Measurements from ENCODE around the gene WDR76. TPM values are rescaled to one million over a fixed set of nuclear protein-coding genes. Genes with fewer than 3 reads are reported as not detected.
A peak's percentile ranks its signal among the peaks of the same experiment; 100 is the strongest.

The WDR76 gene
- total RNA-seq, 1 donor from 2014 or later = 2.1 TPM

GRCh38 chr15:43896543-43896942 lies 69.7 kb downstream of the WDR76 start:
- no peak for DNase-seq (ENCODE audit: missing footprints)
- ATAC-seq = no peak
- intact Hi-C loops (cut with DNase I) = no loop called here

DNA sequence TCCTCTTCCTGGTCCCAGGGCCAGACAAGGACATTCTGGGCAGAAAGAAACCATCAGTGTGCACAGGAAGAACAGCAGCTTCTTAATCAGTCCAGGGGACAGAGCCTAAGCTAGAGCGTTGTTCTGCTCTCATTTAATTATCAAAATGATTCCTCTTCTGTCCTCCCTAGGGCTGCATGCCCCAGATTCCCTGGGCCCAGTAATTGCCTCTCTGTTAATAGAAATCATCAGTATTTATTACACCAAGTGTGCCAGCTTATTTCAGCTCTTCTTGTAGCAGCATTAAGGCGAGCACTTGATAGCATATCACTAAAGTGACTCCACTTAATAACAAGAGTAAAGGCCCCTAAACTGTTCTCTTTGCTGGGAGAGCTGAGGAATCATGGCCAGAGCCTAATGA lies 72.1 kb downstream of the WDR76 start:
- ATAC-seq (no peak), DNase-seq (ENCODE audit: missing footprints) (no peak)
- intact Hi-C loops (cut with DNase I) = no loop called here

DNA sequence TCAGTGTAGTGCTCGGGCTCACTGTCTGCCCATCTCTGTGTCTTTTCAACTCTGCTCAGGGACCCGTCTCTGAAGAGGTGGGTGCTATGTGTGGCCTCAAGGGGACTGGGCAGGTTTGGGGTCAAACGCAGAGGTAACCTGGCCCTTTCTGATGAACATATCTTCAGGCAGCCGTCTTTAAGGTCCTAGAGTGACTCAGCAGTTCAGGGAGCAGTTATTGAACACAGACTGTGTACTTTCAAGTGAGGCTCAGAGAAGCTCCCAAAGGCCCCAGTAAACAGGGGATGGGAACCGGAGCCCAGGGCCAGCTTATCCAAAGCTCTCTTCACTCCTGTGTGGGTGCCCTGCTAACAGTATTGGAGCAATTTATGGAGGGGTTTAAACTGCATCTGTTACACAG lies 73.1 kb downstream of the WDR76 start:
- ATAC-seq (no peak), DNase-seq (ENCODE audit: missing footprints) (no peak)
- intact Hi-C loops (cut with DNase I) = loop anchor here (5.0 kb wide), 1 partner anchor 317 kb away; no protein-coding TSS in a partner anchor

- ATAC-seq (no peak), DNase-seq (ENCODE audit: missing footprints) (no peak)
- intact Hi-C loops (cut with DNase I) = loop anchor here (5.0 kb wide), 1 partner anchor 316 kb away; no protein-coding TSS in a partner anchor
Measured at GRCh38 chr15:43900996-43901395, 74.2 kb downstream of the WDR76 start.

DNA sequence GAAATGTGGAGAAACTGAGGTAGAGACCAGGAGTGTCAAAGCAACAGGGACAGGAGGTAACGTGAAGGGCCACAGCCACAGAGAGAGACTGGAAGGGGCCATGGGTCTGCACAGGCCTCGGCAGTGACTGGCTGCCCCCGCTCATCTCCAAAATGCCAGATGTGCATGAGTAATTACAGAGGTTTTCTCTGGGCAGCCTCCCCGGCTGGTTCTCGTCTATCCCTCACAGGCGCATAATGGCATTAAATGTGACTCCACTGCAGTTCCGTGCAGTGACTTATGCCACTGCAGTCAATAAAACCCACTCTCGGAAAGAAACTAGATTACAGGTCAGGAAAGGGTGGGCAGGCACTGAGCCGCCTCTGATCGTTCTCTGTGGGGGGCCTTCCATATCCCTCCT lies 74.7 kb downstream of the WDR76 start:
- intact Hi-C loops (cut with DNase I) = loop anchor here (5.0 kb wide), 1 partner anchor 316 kb away; no protein-coding TSS in a partner anchor
- no peak for ATAC-seq
- no peak for DNase-seq (ENCODE audit: missing footprints)

DNA sequence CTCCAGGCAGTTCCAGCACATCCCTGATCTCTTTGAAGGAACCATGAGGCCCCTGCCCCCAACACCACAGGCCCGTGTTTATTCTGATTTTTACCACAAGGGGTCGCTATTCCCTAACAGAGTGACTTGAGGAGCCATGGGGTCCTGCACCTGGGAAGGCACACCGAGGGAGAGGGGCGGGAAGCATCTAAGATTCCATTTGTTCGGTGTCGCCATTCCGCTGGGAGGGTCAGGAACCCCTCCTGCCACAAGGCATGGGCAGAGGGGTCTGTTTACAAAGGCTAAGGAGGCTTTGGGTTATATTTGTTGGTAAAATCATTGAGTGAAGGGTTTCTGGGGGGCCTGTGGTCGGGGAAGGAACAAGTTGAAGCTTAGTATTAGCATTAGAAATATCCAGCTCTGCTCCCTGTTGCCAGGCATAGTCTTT lies 77.1 kb downstream of the WDR76 start:
- DNase-seq (ENCODE audit: missing footprints) (no peak), ATAC-seq (peak; percentile 67)
- intact Hi-C loops (cut with DNase I) = loop anchor here (1.0 to 5.0 kb wide), 2 partner anchors 161 to 313 kb away; no protein-coding TSS in a partner anchor

DNA sequence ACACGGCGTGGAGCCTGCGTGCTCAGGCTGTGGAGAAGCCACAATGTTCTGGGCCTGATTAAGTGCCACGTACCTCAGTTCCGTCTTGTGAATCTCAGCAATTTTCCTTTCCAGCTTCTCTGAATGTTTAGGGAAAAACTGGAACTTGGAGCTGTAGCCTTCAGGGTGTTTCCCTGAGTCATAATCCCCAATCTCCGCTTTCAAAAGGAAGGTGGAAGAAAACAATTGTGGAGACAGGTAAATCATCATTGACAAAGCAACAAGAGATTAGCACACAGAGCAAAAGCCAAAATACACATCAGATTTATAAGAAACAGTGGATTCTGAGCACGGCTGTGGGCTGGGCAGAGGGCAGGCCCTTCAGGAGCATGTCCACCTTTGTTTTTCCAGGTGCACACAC lies 79.0 kb downstream of the WDR76 start:
- ATAC-seq (no peak), DNase-seq (ENCODE audit: missing footprints) (no peak)
- intact Hi-C loops (cut with DNase I) = no loop called here

- DNase-seq (ENCODE audit: missing footprints) (no peak), ATAC-seq (no peak)
- intact Hi-C loops (cut with DNase I) = no loop called here
Measured at GRCh38 chr15:43908516-43909050, 81.8 kb downstream of the WDR76 start.

- DNase-seq (ENCODE audit: missing footprints) (no peak), ATAC-seq (no peak)
- intact Hi-C loops (cut with DNase I) = loop anchor here (10.0 kb wide), 1 partner anchor 63 kb away; no protein-coding TSS in a partner anchor
Measured at GRCh38 chr15:43911235-43911781, 84.5 kb downstream of the WDR76 start.

- DNase-seq (ENCODE audit: missing footprints) (no peak), ATAC-seq (no peak)
- intact Hi-C loops (cut with DNase I) = loop anchor here (10.0 kb wide), 1 partner anchor 63 kb away; no protein-coding TSS in a partner anchor
Measured at GRCh38 chr15:43912208-43912607, 85.4 kb downstream of the WDR76 start.

DNA sequence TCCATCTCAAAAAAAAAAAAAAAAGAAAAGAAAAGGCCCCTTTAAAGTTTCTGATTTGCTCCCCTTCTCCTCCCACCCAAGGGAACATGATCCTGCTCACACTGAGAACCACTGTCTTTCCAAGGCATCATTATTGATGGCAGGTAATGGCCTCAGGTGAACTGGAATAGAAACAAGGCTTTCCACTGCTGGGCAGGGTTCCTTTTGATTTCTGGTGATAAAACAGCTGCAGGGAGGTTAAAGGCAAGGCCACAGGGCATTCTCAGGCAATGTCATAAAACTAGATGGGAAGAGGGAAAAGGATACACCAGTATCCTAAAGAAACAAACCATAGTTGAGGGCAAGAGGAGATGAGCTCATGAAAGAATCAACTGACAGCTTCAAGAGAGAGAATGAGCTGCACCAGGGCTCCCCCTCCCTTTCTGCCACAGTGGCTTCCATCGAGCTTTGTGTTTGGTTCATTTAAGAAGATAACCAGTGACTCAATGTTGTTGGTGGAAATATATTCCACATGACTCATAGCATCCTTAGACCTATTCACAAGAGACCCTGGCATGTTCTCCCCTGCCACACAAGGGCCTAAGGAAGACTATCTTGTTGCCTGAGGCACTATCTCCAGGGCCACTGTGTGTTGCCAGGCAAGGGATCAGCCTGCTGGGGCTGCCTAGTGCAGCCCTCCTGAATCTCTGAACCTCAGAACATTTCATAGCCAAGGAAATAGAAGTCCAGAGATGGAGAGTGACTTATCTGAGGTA lies 86.4 kb downstream of the WDR76 start:
- no peak for DNase-seq (ENCODE audit: missing footprints)
- intact Hi-C loops (cut with DNase I) = loop anchor here (10.0 kb wide), 1 partner anchor 62 kb away; no protein-coding TSS in a partner anchor
- ATAC-seq = peak; percentile 56

DNA sequence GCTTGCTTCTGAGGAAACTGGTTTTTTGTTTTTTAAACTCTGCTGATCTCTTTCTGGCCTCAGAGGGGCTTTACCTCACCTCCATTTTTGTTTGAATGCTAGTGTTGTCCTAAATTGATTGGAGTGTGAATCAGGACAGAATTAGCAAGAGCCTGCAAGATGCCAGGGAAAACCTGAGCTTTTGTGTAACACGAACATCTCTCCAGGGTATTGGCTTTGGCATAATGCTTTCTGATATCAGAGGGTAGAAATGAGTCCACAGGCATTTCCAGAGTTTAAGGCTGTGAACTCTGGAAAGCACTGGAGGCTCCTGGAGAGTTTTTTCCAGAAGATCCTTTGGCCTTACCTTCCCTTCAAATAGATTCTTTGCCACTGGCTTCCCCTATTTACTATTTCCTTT lies 87.1 kb downstream of the WDR76 start:
- intact Hi-C loops (cut with DNase I) = loop anchor here (10.0 kb wide), 1 partner anchor 61 kb away; no protein-coding TSS in a partner anchor
- DNase-seq (ENCODE audit: missing footprints) = no peak
- no peak for ATAC-seq

- intact Hi-C loops (cut with DNase I) = loop anchor here (10.0 kb wide), 1 partner anchor 59 kb away; no protein-coding TSS in a partner anchor
- peak; percentile 4 for ATAC-seq
- no peak for DNase-seq (ENCODE audit: missing footprints)
Measured at GRCh38 chr15:43915631-43916325, 89.0 kb downstream of the WDR76 start.

GRCh38 chr15:43916326-43916660 lies 89.5 kb downstream of the WDR76 start:
- ATAC-seq (peak; percentile 70), DNase-seq (ENCODE audit: missing footprints) (no peak)
- intact Hi-C loops (cut with DNase I) = loop anchor here (10.0 kb wide), 1 partner anchor 59 kb away; no protein-coding TSS in a partner anchor

Small RNAs within 50 kb of the gene (microRNA-seq; reads per million reads assigned to microRNA genes)
- not detected for gene MIR1282

Other genes starting within 250 kb of the WDR76 start
- gene PPIP5K1, start 236.8 kb upstream of the WDR76 start, total RNA-seq = 15.7 TPM
- gene CKMT1B, start 233.0 kb upstream of the WDR76 start, total RNA-seq = 0.76 TPM
- gene STRC, start 208.2 kb upstream of the WDR76 start, total RNA-seq = not detected
- gene CATSPER2, start 178.2 kb upstream of the WDR76 start, total RNA-seq = 0.54 TPM
- 0.43 TPM for gene CKMT1A, start 133.1 kb upstream of the WDR76 start, total RNA-seq
- 166 TPM for gene PDIA3, start 80.6 kb upstream of the WDR76 start, total RNA-seq
- 1.5 TPM for gene ELL3, start 50.0 kb upstream of the WDR76 start, total RNA-seq
- gene SERF2, start 34.7 kb upstream of the WDR76 start, total RNA-seq = 1,102 TPM
- 0.30 TPM for gene SERINC4, start 26.8 kb upstream of the WDR76 start, total RNA-seq
- gene HYPK, start 26.4 kb upstream of the WDR76 start, total RNA-seq = 16.4 TPM
- gene MFAP1, start 2.3 kb upstream of the WDR76 start, total RNA-seq = 18.9 TPM

Measured in Right ventricle myocardium inferior (tissue), 1 donor.